Sigmoid colon (tissue), 4 donors: ENCODE measurements around the gene USH2A.

Source experiments
- CTCF ChIP-seq, 4 experiments: fragments of 450-650 bp in 3 of 4; fragments of 200-600 bp in 1 of 4; IDR thresholded peaks; one replicate each; pipeline ENCODE4 v1.5.1; 2016 to 2019; ENCODE audit warnings: antibody characterized with exemption in 4 of 4, mild to moderate bottlenecking in 3 of 4, moderate library complexity in 2 of 4
- POLR2AphosphoS5 ChIP-seq, 4 donors: sonication (generic); formaldehyde crosslinking; IDR thresholded peaks; one replicate each; pipeline ENCODE4 v1.6.1; 2017; ENCODE audit warnings: antibody characterized with exemption in 4 of 4

GRCh38 chr1:216176970-216177369 lies 246.3 kb downstream of the USH2A start:
- no peak for TF ChIP-seq POLR2AphosphoS5 (IDR thresholded peaks at IDR 0.05)
- TF ChIP-seq CTCF (IDR thresholded peaks at IDR 0.05): no peak
